Measurements from ENCODE around the gene HAPSTR1.

- TF ChIP-seq SRSF4 (IDR thresholded peaks at IDR 0.05; ENCODE audit: low read depth, low read length, poor library complexity, severe bottlenecking), result no peak
- TF ChIP-seq SIN3A (IDR thresholded peaks at IDR 0.05; ENCODE audit: borderline replicate concordance, low read depth, low read length), result no peak
- no peak for TF ChIP-seq REST (IDR thresholded peaks at IDR 0.05; ENCODE audit: borderline replicate concordance in 1 of 2, low read depth in 1 of 2, low read length in 2 of 2)
- TF ChIP-seq, protein P1, sequence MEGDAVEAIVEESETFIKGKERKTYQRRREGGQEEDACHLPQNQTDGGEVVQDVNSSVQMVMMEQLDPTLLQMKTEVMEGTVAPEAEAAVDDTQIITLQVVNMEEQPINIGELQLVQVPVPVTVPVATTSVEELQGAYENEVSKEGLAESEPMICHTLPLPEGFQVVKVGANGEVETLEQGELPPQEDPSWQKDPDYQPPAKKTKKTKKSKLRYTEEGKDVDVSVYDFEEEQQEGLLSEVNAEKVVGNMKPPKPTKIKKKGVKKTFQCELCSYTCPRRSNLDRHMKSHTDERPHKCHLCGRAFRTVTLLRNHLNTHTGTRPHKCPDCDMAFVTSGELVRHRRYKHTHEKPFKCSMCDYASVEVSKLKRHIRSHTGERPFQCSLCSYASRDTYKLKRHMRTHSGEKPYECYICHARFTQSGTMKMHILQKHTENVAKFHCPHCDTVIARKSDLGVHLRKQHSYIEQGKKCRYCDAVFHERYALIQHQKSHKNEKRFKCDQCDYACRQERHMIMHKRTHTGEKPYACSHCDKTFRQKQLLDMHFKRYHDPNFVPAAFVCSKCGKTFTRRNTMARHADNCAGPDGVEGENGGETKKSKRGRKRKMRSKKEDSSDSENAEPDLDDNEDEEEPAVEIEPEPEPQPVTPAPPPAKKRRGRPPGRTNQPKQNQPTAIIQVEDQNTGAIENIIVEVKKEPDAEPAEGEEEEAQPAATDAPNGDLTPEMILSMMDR (CRISPR knock-in tag; IDR thresholded peaks at IDR 0.05), result no peak
Measured at GRCh38 chr16:9094011-9094846, 2.8 kb downstream of the HAPSTR1 start.
